HG02970 (cell line): ENCODE measurements around the gene FJX1.

Experiments
- ATAC-seq: cut with Tn5 transposase; IDR thresholded peaks from one replicate; pipeline ENCODE4 v1.9.1; 2021; ENCODE audit warnings: mild to moderate bottlenecking, moderate library complexity, moderate number of reproducible peaks; ENCODE audit not compliant: unreplicated experiment, low FRiP score

Gene FJX1, protein sequence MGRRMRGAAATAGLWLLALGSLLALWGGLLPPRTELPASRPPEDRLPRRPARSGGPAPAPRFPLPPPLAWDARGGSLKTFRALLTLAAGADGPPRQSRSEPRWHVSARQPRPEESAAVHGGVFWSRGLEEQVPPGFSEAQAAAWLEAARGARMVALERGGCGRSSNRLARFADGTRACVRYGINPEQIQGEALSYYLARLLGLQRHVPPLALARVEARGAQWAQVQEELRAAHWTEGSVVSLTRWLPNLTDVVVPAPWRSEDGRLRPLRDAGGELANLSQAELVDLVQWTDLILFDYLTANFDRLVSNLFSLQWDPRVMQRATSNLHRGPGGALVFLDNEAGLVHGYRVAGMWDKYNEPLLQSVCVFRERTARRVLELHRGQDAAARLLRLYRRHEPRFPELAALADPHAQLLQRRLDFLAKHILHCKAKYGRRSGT

DNA sequence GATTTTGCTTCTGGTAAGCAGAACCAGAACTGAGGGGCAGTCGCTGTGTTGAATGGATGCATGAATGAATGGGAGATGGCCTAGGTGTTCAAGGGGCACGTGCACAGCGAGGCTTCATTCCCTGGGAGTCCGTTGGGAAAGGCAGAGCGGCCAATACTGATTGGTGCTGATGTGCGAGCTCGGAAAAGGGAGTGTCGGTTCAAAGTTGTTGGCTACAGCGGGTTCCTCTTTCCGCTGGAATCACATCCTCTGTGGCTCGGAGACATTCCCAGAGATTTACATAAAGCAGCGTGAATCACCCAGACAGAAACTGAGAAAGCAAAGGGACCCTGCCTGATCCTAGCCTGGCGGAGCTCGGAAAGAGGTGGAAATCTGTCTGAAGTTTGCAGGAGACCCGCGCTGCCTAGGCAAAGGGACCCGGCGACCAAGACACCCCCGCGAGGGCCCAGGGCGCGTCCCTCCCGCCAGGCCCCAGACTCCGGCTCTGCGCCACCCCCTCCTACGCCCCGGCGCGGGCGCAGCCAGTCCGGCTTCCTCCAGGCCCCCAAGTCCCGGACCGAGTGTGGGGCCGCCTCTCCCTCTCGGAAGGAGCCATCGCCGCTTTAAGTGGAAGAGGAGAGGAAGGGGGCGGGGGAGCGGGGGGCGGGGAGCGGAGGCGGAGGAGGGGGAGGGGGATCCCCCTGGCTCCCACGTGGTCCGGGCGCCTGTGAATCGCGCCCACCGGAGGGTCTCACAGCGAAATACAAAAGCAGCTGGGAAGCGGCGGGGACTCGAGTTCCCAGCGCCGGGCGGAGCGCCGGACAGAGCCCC lies at the start of gene FJX1:
Gene FJX1, plus strand, starts transcription at position 774 of the 810 bp plus-strand sequence. CDS start 177 bp downstream, outside the sequence.
- no peak for ATAC-seq

DNA sequence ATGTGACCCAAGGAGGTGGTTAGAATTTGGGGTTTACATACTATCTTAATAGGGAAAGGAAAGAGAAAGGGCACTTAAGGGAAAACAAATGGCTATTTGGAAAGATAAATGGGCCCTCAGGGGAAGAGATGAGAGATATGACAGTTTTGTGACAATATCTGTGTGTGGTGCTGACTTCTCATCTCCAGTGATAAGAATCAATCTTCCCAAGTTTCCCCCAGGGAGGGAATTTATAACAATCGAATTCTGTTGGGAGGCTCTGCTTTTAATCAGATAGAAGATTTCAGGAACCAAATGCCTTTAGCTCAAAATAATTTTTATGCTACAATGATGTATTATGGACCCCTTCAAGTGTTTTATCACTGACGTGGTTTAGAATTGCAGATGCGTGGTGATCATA lies 46.6 kb upstream of the FJX1 start:
- ATAC-seq, result no peak

DNA sequence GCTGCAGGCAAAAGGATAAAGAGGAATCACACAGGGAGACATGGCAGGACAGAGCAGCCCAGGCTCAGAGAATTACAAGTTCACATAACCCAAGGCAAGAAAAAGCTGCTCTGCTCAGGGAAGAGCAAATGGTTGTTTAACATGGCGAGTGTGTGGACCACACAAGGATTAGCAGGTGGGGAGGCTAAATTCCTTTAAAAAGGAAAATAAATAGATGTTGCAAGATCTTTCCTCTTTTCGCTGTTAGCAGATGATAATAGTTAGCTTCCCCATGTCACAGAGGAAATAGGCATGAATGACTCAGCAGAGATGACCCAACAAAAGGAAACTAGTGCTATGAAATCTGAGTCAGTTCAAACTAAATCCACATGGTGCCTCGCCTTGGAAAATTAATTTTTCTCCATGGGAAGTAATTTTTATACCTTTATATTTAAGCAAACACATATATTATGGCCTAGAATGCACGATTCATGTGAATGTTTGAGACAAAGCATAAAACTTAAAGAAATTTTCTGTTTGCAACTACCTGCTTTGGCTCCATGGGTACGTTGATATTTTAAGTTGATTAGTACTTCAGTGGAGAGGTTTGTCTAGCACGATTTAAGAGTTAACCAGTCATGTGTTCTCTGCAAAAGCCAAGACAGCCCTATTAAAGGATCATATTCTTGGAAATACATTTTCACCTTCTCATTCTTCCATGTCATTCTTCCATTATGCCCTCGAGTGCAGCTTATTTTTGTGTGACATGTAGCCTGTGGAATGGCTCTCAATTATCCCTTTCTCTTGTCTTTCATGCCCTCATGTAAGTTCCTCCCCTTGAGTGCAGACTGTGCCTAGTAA lies 38.5 kb upstream of the FJX1 start:
- no peak for ATAC-seq

GRCh38 chr11:35580397-35580781 lies 37.9 kb upstream of the FJX1 start:
- ATAC-seq, result no peak

- ATAC-seq, result no peak
These were observed 36.2 kb upstream of the FJX1 start for GRCh38 chr11:35582033-35582432.

- ATAC-seq, result no peak
These were observed 35.1 kb upstream of the FJX1 start for GRCh38 chr11:35583126-35583525.

GRCh38 chr11:35583843-35584242 lies 34.4 kb upstream of the FJX1 start:
- no peak for ATAC-seq

DNA sequence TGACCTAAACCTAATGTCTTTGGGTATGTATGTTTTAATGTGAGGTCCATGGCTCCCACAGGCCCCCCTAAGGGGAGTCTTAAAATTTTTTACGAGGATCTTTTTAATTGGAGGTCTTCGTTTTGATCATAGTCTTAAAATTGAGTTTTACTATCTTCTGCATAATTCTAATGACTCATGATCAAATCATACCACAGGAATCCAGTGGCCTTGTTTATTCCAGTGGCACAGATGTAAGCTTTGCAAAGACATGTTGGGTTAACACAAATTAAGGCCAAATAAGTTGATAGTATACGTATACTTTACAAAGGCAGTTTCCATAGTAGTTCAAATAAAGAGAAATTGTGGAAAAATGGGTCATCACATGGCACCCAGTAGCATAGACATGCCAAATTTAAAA lies 33.9 kb upstream of the FJX1 start:
- no peak for ATAC-seq

DNA sequence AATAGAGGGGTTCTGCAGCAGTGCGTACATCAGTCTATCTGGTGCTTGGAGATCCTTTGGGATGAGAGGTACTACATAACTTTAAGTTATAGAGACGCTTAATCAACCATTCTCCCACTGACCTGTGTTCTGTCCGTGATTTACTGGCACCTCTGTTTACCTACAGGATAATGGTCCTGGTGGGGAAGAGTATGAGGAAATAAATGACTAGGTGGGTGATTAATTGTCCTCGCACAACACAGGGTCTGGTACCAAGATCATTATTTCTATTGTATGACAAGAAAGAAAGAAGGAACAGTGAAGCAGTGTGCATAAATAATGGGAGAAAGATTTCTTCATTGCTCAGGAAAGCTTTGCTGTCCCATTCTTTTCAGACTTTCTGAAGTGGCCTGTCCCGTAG lies 32.8 kb upstream of the FJX1 start:
- ATAC-seq, result no peak

- no peak for ATAC-seq
These were observed 32.0 kb upstream of the FJX1 start for GRCh38 chr11:35586222-35586621.

- ATAC-seq, result no peak
These were observed 30.3 kb upstream of the FJX1 start for GRCh38 chr11:35587972-35588371.

DNA sequence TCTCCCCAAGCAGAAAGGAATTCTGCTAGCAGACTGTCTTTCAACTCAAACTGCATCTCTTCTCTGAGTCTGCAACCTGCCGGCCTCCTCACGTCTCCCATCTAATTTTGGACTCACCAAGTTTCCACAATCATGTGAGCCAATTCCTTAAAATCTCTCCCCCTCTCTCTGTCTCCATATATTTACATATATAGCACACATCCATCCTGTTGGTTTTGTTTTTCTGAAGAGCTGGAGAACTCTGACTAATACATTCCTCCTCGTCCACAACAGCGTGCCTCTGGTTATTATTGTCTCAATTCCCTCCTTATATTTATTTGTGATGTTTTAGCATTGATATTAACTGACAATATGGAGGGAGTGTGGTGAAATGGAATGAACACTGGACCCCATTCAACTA lies 29.6 kb upstream of the FJX1 start:
- ATAC-seq, result no peak

GRCh38 chr11:35589281-35589680 lies 29.0 kb upstream of the FJX1 start:
- no peak for ATAC-seq

DNA sequence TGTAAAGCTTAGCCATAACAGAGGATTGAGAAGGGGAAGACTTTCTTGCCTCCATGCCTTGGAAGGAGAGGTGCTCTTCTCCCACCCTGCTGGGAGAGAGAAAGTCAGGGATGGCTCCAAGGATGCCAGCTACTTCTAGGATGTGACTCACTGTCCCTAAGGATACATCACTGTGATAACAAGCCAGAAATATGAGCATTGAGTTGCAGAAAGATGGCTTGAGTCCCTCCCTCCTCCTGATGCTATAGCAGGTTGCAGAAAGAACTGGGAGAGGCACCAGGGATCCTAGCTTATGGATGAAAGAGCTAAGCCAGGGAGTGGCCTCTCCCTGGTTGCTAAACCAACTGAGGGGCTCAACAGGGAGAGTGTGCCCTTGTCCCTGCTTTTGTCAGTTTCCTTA lies 27.8 kb upstream of the FJX1 start:
- no peak for ATAC-seq

DNA sequence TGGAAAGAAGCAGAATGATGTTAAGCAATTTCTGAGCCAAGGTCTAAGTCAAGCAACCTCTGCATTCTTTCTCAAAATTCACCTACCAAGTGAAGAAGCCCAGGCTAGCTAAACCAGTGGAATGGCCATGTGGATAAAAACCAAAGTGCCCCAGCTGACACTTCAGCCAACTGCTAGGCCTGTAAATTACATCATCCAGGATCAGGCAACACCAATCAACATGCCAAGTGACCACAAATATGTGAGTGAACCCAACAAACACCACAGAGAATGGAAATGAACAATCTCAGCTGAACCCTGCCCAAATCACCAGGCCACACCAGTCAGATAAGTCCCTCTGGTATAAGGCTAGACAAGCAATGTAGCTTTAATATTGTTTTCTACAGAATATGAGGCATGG lies 25.1 kb upstream of the FJX1 start:
- no peak for ATAC-seq

GRCh38 chr11:35594680-35595079 lies 23.6 kb upstream of the FJX1 start:
- no peak for ATAC-seq

DNA sequence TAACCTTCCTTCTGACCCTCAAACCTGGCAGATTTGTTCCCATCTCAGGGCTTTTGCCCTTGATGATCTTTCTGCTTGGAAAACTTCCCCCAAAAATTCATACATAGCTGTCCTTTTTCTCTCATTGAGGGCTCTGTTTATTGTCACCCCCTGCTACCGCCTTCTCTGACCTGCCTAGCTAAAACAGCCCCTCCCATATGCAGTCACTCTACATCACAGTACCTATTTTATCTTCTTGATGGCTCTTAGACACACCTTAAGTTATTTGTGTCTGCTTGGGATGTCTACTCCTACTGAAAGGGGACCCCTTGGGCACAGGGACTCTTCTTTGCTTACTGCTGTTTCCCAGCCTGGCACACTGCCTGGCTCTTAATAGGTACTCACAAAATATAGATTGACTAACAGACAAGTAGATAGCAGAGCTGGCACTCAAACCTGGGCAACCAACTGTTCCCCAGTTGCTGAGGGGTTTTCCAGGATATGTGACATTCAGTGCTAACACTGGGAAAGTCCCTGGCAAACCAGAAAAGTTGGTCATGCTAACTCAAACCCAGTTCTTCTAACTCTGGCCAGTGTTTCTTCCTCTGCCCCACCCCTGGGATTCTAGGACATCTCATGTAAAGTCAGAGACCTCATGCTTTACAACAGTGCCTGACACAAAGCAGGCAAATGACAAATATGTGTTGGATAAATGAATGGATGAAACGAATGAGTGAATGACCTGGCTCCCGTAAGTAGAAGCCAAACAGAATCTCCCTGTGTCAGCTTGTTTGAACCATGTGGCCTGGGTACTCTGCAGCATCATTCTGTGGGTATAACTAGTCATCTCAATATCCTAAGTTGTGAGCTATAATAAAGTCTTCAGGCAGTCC lies 19.8 kb upstream of the FJX1 start:
- no peak for ATAC-seq

- no peak for ATAC-seq
These were observed 17.9 kb upstream of the FJX1 start for GRCh38 chr11:35600331-35600838.

DNA sequence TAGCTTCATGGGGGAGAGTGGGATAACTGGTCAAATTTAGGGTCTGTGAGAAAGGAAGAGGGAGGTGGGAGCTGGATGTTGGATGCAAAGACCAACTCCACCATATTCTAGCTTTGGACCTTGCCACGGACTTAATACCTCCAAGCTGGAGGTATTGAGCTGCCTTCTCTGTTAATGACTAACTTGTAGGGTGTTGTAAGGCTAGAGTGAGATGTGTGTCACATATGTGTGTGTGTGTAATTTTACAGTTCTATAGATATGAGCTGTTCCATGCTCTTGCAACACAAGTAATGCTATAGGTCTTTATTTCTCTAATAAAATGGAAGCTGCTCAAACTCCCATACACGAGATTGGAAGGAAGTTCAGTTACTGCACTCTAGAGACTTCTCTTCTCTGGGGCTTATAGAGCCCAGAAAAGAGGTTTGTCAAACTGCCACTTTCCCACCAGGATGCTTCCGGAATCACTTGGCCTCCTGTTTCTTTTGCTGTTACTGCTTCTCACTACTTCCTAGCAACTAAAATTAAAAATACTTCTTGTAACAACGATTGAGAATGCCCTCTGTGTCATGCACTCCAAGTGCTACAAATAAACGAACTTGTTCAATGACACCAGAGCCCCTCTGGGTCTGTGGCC lies 16.0 kb upstream of the FJX1 start:
- ATAC-seq, result no peak
